BJ (cell line): Measurements from ENCODE around the gene VAMP4. TPM values are rescaled to one million over a fixed set of nuclear protein-coding genes. Genes with fewer than 3 reads are reported as not detected.

Experiments
- CTCF ChIA-PET: fragments of 350-600 bp; formaldehyde crosslinking; extraction: SDS; loops from one replicate; lab custom pipeline; 2021; ENCODE audit warnings: antibody characterized with exemption, inconsistent platforms; lab: Yijun Ruan, JAX
- POLR2A ChIA-PET: fragments of 300-600 bp; sonication (Branson Sonifier 250); formaldehyde crosslinking; extraction: SDS; loops from one replicate; lab custom pipeline; 2021; ENCODE audit warnings: antibody characterized with exemption; lab: Charles Lee
- DNase-seq: peaks from one replicate; pipeline ENCODE4 v3.0.0-alpha.2; 2011; ENCODE audit warnings: low read depth
- H3K27me3 ChIP-seq: 2 replicates; pipeline ENCODE4 v1.6.0; 2011; ENCODE audit warnings: low read length; ENCODE audit not compliant: control insufficient read depth, insufficient read depth
- H3K36me3 ChIP-seq: 2 replicates; pipeline ENCODE4 v1.5.1; 2011; ENCODE audit warnings: low read length; ENCODE audit not compliant: control insufficient read depth, insufficient read depth
- H3K4me3 ChIP-seq: 2 replicates; pipeline ENCODE4 v1.5.1; 2011; ENCODE audit warnings: low read depth, mild to moderate bottlenecking, control low read depth, low read length
- polyA plus RNA-seq: library from polyadenylated mRNA; depleted of rRNA; stranded (reverse); fragments of >200 nt; gene quantifications from 2 replicates; pipeline ENCODE4 v1.2.3, GENCODE V29; 2011
- TF ChIP-seq, protein P1 (sequence below): IDR thresholded peaks from 2 replicates; pipeline ENCODE4 v1.5.1; 2011; ENCODE audit warnings: low read depth, mild to moderate bottlenecking, control low read depth, inconsistent platforms, low read length, moderate library complexity; ENCODE audit not compliant: insufficient read depth

Gene VAMP4
- polyA plus RNA-seq, 1 experiment, result 4.5 TPM

DNA sequence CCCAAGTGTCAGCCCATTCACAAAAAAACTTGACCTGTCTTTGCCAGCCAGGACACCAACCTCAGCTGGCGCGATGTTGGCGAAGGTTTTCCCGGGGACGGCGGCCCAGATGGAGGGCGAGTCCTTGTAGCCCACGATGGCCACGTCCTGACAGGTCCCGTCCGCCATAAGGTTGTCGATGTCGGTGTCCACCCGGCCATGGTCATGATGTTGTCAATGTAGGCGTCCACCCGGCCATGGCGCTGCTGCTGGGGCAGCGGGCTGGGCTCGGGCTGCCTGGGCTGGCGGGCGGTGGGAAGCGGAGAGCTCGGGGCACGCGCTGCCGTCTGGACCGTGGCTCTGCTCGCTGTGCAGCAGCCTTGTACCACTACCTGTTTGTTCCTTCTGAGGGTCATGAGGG lies 71.1 kb downstream of the VAMP4 start:
- no peaks in the 10 kb centered on the region for H3K36me3 ChIP-seq
- H3K27me3 ChIP-seq, result no peaks in the 10 kb centered on the region
- no peak for DNase-seq
- POLR2A ChIA-PET, result no interaction called here
- TF ChIP-seq, protein P1, sequence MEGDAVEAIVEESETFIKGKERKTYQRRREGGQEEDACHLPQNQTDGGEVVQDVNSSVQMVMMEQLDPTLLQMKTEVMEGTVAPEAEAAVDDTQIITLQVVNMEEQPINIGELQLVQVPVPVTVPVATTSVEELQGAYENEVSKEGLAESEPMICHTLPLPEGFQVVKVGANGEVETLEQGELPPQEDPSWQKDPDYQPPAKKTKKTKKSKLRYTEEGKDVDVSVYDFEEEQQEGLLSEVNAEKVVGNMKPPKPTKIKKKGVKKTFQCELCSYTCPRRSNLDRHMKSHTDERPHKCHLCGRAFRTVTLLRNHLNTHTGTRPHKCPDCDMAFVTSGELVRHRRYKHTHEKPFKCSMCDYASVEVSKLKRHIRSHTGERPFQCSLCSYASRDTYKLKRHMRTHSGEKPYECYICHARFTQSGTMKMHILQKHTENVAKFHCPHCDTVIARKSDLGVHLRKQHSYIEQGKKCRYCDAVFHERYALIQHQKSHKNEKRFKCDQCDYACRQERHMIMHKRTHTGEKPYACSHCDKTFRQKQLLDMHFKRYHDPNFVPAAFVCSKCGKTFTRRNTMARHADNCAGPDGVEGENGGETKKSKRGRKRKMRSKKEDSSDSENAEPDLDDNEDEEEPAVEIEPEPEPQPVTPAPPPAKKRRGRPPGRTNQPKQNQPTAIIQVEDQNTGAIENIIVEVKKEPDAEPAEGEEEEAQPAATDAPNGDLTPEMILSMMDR, result no peak
- no peak overlapping the region for H3K4me3 ChIP-seq
- CTCF ChIA-PET, result no interaction called here

DNA sequence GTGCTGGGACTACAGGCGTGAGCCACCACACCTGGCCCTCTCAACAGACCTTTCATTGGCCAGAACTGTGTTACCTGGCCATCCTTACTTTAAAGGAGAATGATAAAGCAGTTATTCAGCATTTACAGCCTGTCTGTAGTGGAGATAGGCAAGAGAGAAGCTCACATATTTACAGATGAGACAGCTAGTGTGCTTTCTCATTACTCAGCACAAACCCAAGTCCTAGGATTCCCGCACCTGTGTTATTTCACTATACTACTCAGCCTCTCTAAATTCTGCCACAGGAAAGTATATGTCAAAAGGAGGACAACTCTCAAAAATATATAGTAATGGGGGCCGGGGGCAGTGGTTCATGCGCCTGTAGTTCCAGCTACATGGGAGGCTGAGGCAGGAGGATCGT lies 73.5 kb downstream of the VAMP4 start:
- TF ChIP-seq, protein P1, result no peak
- no peaks in the 10 kb centered on the region for H3K36me3 ChIP-seq
- no peaks in the 10 kb centered on the region for H3K27me3 ChIP-seq
- H3K4me3 ChIP-seq, result no peak overlapping the region
- DNase-seq, result no peak
- ChIA-PET POLR2A (no interaction called here), CTCF (interaction anchor here (1.1 to 3.1 kb wide), 3 partner anchors 9 to 24 kb away, joined by 3 to 12 read pairs (median 8); no protein-coding TSS in a partner anchor)

DNA sequence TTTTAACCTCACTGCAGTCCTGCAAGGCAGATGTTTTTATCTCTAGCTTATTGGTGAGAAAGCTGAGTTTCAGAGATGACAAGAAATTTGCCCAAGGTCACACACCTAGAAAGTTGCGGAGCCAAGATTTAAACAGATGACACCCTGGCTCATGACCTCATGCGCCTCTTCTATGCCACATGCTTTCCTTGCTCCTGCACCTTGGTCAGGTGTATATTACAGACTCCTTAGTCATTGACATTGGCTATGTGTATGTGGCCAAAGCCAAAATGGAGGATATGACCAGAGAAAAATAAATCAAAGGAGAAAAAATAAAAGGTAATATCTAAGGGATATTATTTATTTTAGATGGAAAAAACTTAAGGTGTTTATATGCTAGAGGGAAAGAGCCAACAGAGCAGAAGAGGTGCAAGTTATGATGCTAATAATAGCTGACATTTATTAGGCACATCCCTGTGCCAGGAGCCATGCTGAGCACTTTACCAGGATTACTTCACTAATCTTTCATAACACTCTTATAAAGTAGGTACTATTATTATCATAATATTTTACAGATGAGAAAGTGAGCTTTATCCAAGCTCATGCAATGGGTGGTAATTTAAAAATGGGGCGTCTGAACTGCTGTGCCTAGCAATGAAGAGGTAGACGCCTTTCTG lies 75.6 kb downstream of the VAMP4 start:
- H3K27me3 ChIP-seq, result no peaks in the 10 kb centered on the region
- H3K4me3 ChIP-seq, result no peak overlapping the region
- no peak for DNase-seq
- ChIA-PET POLR2A (no interaction called here), CTCF (interaction anchor here (1.1 to 3.1 kb wide), 4 partner anchors 8 to 21 kb away, joined by 4 to 12 read pairs (median 7); no protein-coding TSS in a partner anchor)
- H3K36me3 ChIP-seq, result no peaks in the 10 kb centered on the region
- TF ChIP-seq, protein P1, result no peak

DNA sequence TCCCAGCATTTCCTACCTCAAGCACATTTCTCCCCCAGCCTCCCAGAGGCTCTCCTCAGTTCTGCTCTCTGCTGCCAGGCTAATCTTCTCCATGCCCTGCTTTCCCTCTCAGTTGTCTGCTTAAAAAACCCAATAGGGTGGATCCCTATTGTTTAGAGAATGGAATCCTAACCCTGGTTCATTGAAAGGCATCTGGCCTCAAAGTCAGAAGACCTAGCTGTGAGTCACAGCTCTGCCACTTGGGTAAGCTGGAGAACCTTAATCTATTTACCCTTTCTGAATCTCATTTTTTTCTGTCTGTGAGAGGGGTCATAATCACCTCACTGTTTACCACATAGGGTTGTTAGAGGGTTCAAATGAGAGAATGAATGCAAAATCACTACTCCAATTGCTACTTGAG lies 76.9 kb downstream of the VAMP4 start:
- H3K36me3 ChIP-seq, result no peaks in the 10 kb centered on the region
- CTCF ChIA-PET, result interaction anchor here (0.7 to 2.5 kb wide), 2 partner anchors 10 to 20 kb away, joined by 3 to 16 read pairs; no protein-coding TSS in a partner anchor
- H3K4me3 ChIP-seq, result no peak overlapping the region
- TF ChIP-seq, protein P1, result no peak
- H3K27me3 ChIP-seq, result no peaks in the 10 kb centered on the region
- POLR2A ChIA-PET, result no interaction called here
- no peak for DNase-seq

DNA sequence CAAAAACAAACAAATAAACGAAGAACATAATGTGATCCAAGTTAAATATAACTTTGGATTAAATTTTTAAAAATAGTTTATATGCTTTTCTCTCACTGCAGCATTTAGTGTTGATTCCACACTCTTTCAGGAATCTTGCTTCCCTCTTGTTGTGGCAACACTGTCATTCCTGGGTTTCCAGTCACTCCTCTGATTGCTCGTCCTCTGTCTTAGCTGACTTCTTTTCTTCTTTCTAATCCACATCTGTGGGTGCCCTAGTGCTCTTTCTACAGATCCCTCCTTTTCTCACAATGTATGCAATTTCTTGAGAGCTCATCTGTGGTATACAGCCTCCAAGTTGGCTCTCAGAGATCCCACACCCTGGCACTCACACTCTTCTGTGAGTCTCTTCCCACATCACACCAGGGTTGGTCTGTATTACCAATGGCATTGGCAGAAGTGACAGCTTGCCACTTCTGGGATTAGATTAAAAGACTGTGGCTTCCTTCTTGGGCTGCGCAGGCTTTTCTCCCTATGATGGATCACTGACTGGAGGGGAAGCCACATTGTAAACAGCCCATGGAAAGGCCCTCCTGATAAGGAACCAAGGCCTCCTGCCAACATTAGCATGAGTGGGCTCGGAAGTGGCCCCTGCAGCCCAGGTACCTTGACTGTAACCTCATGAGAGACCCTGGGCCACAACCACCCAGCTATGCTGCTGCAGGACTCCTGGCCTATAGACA lies 77.8 kb downstream of the VAMP4 start:
- ChIA-PET POLR2A (no interaction called here), CTCF (interaction anchor here (2.5 kb wide), 1 partner anchor 9 kb away, joined by 16 read pairs; no protein-coding TSS in a partner anchor)
- Histone ChIP-seq H3K27me3 (no peaks in the 10 kb centered on the region), H3K4me3 (no peak overlapping the region), H3K36me3 (no peaks in the 10 kb centered on the region)
- TF ChIP-seq, protein P1, result no peak
- DNase-seq, result no peak
